Upper lobe of left lung (tissue), 6 donors: Measurements from ENCODE around the gene TRIL. TPM values are rescaled to one million over a fixed set of nuclear protein-coding genes. Genes with fewer than 3 reads are reported as not detected.

Source experiments
- ATAC-seq, 2 donors: fragments of 200-7000 bp; cut with Tn5 transposase; one replicate each; pipeline ENCODE4 v1.9.1; 2022; ENCODE audit warnings: mild to moderate bottlenecking in 2 of 2, moderate library complexity in 2 of 2; ENCODE audit not compliant: low FRiP score in 2 of 2
- DNase-seq, 2 donors: peaks; one replicate each; pipeline ENCODE4 v3.0.0-alpha.2; 2019 to 2020
- H3K27ac ChIP-seq, 4 donors: fragments of 200-600 bp; sonication (generic); one replicate each; pipeline ENCODE4 v1.5.1; 2016 to 2019
- H3K27me3 ChIP-seq, 4 donors: fragments of 200-600 bp; sonication (generic); one replicate each; pipeline ENCODE4 v1.5.1; 2017 to 2019
- H3K36me3 ChIP-seq, 4 donors: fragments of 200-600 bp; sonication (generic); one replicate each; pipeline ENCODE4 v1.5.1; 2016 to 2019
- H3K4me1 ChIP-seq, 4 donors: fragments of 200-600 bp; sonication (generic); one replicate each; pipeline ENCODE4 v1.5.1; 2018 to 2019
- H3K4me3 ChIP-seq, 4 donors: fragments of 200-600 bp; sonication (generic); one replicate each; pipeline ENCODE4 v1.5.1; 2017 to 2019; ENCODE audit warnings: mild to moderate bottlenecking in 2 of 4, moderate library complexity in 1 of 4
- H3K9me3 ChIP-seq, 4 donors: fragments of 200-600 bp; sonication (generic); one replicate each; pipeline ENCODE4 v1.5.1; 2018 to 2019
- EP300 ChIP-seq, 4 donors: sonication (generic); formaldehyde crosslinking; IDR thresholded peaks; one replicate each; pipeline ENCODE4 v1.5.1; 2017; ENCODE audit warnings: antibody characterized with exemption in 4 of 4, control low read depth in 2 of 4
- POLR2A ChIP-seq, 4 donors: fragments of 450-650 bp; IDR thresholded peaks; one replicate each; pipeline ENCODE4 v1.5.1; 2016 to 2017; ENCODE audit warnings: antibody characterized with exemption in 4 of 4, mild to moderate bottlenecking in 2 of 4
- POLR2AphosphoS5 ChIP-seq, 2 donors: sonication (generic); formaldehyde crosslinking; IDR thresholded peaks; one replicate each; pipeline ENCODE4 v1.5.1; 2017; ENCODE audit warnings: antibody characterized with exemption in 2 of 2
- WGBS, 2 donors: methylation state at CpG; one replicate each; pipeline ENCODE4 v1.1.5; 2017 to 2018; 5-methylcytosine and 5-hydroxymethylcytosine counted together
- total RNA-seq, 6 donors: library from RNA; depleted of rRNA in 4 of 6; stranded (reverse); fragments of >200 nt in 4 of 6; gene quantifications; one replicate each; pipeline versions ENCODE4 v1.1.0 to v1.2.1, GENCODE V29; 2016 to 2021
- TF ChIP-seq, protein P1 (sequence below), 6 experiments: fragments of 450-650 bp in 4 of 6; fragments of 200-600 bp in 2 of 6; sonication (generic) in 2 of 6; IDR thresholded peaks; one replicate each; pipeline ENCODE4 v1.5.1; 2016 to 2019; ENCODE audit warnings: antibody characterized with exemption in 6 of 6
- donor health status: DM: no; HTN: no; CAD: no; lungs with moderate emphysema.
- donor health status: DM: no; HTN: yes; CAD: no; lungs with severe emphysema.

Gene TRIL
- total RNA-seq, 6 donors from 2014 or later, result 2.8 to 11.0 (median 5.6) TPM

DNA sequence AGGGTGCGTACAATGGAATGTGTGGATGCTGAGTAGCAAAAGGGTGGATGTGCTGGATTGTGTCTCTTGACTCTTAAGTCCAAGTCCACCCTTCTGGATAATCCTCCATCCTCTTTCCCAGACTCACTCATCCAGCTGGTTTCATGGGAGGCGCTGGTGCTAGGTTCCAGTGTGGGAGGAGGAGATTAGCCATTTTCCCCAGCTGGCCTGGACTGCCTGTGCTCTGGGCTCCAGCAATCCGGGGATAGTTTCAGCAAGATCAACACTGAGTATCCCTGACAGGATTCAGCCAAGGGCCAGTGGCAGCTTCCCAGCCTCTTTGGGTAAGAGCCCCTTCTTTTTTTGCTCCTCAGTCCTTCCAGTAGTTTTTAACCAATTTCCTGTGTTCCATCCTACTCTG lies 21.6 kb upstream of the TRIL start:
- WGBS, 2 donors, result 73 to 82% methylated on average over 3 of the region's 3 CpGs
- DNase-seq (no peak), ATAC-seq (peak in 1 of 2 donors; percentile 51)
- TF ChIP-seq POLR2A (IDR thresholded peaks at IDR 0.05) (no peak), EP300 (IDR thresholded peaks at IDR 0.05) (no peak), POLR2AphosphoS5 (IDR thresholded peaks at IDR 0.05) (no peak)
- TF ChIP-seq, protein P1, sequence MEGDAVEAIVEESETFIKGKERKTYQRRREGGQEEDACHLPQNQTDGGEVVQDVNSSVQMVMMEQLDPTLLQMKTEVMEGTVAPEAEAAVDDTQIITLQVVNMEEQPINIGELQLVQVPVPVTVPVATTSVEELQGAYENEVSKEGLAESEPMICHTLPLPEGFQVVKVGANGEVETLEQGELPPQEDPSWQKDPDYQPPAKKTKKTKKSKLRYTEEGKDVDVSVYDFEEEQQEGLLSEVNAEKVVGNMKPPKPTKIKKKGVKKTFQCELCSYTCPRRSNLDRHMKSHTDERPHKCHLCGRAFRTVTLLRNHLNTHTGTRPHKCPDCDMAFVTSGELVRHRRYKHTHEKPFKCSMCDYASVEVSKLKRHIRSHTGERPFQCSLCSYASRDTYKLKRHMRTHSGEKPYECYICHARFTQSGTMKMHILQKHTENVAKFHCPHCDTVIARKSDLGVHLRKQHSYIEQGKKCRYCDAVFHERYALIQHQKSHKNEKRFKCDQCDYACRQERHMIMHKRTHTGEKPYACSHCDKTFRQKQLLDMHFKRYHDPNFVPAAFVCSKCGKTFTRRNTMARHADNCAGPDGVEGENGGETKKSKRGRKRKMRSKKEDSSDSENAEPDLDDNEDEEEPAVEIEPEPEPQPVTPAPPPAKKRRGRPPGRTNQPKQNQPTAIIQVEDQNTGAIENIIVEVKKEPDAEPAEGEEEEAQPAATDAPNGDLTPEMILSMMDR (IDR thresholded peaks at IDR 0.05), result no peak
- Histone ChIP-seq H3K36me3 (no peaks in the 10 kb centered on the region), H3K9me3 (no peaks in the 10 kb centered on the region), H3K27ac (no peak overlapping the region), H3K4me3 (no peak overlapping the region), H3K27me3 (no peaks in the 10 kb centered on the region), H3K4me1 (peaks cover 7 to 20% (median 10%) of the 10 kb centered on the region in 4 donors)

DNA sequence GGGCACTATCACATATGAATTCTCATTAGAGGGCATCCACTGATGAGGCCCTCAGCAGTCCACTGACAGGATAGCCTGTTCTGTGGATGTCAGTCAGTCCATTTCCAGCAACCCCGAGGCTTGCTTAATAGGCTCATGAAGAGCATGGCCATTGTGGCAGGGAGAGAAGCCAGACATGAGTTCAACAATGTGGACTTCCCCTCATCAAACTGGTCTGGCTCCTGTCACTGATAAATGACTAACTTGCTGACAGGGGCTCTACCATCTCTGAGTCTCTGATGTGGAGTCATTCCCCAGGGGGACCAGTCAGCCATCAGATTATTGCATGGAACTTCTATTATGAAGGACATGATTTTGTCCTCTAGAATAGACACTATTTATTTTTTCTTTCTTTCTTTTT lies 19.8 kb upstream of the TRIL start:
- peaks cover 0 to 7% (median 0%) of the 10 kb centered on the region in 4 donors for H3K4me1 ChIP-seq
- DNase-seq (no peak), ATAC-seq (no peak)
- H3K27me3 ChIP-seq, result no peaks in the 10 kb centered on the region
- H3K27ac ChIP-seq, result no peak overlapping the region
- WGBS, 2 donors, result 75 to 86% methylated on average over 1 of the region's 1 CpG
- H3K36me3 ChIP-seq, result no peaks in the 10 kb centered on the region
- H3K9me3 ChIP-seq, result peaks cover 1 to 14% (median 5%) of the 10 kb centered on the region in 4 donors
- H3K4me3 ChIP-seq, result no peak overlapping the region
- TF ChIP-seq EP300 (IDR thresholded peaks at IDR 0.05) (no peak), POLR2AphosphoS5 (IDR thresholded peaks at IDR 0.05) (no peak), POLR2A (IDR thresholded peaks at IDR 0.05) (no peak)
- TF ChIP-seq, protein P1 (IDR thresholded peaks at IDR 0.05), result no peak

DNA sequence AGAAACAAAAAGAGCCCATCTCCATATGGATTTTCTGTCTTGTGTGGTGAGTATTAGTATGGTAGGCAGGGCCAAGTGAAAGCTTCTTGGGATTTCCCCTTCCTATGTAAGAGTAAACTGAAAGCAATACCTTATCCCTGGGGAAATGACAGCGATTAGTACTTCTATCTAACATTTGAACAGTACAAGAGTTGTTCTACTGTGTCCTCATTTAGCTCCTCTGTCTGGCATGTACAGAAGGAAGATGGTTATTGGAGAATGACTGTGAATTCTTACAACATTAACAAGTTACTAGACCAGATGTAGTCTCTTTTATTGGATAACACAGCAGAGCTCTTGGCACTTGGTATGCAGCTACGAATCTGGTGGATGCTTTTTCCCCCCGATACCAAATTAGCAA lies 17.9 kb upstream of the TRIL start:
- WGBS, 2 donors, result 87 to 93% methylated on average over 3 of the region's 3 CpGs
- Histone ChIP-seq H3K27ac (no peak overlapping the region), H3K27me3 (no peaks in the 10 kb centered on the region), H3K4me3 (no peak overlapping the region), H3K36me3 (no peaks in the 10 kb centered on the region), H3K4me1 (peaks cover 0 to 6% (median 0%) of the 10 kb centered on the region in 4 donors), H3K9me3 (peaks cover 9 to 18% (median 13%) of the 10 kb centered on the region in 4 donors)
- TF ChIP-seq POLR2AphosphoS5 (IDR thresholded peaks at IDR 0.05), result no peak
- no peak for TF ChIP-seq POLR2A (IDR thresholded peaks at IDR 0.05)
- TF ChIP-seq EP300 (IDR thresholded peaks at IDR 0.05), result no peak
- TF ChIP-seq, protein P1 (IDR thresholded peaks at IDR 0.05), result no peak
- DNase-seq (no peak), ATAC-seq (peak in 1 of 2 donors; percentile 45)

DNA sequence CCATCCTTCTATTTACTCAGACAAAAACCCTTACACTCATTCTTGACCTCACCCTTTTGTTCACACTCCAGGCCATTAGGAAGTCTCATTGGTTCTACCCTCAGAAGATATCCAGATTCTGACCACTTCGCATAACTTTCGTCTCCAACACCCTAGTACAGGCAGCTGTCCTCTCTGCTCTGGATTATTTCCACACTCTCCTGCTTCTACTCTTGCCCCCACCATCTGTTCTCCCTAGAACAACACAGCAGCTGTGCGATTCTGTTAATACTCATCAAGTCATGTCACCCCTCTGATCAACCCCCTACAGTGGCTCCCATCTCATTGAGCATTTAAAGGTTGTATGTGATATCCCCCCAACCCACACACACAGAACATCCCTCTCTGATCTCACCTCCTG lies 15.5 kb upstream of the TRIL start:
- H3K27me3 ChIP-seq, result no peaks in the 10 kb centered on the region
- DNase-seq (no peak), ATAC-seq (no peak)
- 91 to 94% methylated on average over 3 of the region's 3 CpGs for WGBS, 2 donors
- TF ChIP-seq, protein P1 (IDR thresholded peaks at IDR 0.05), result no peak
- no peak for TF ChIP-seq EP300 (IDR thresholded peaks at IDR 0.05)
- TF ChIP-seq POLR2A (IDR thresholded peaks at IDR 0.05), result no peak
- no peak for TF ChIP-seq POLR2AphosphoS5 (IDR thresholded peaks at IDR 0.05)
- no peak overlapping the region for H3K27ac ChIP-seq
- peaks cover 11 to 29% (median 16%) of the 10 kb centered on the region in 4 donors for H3K9me3 ChIP-seq
- no peaks in the 10 kb centered on the region for H3K4me1 ChIP-seq
- no peak overlapping the region for H3K4me3 ChIP-seq
- H3K36me3 ChIP-seq, result no peaks in the 10 kb centered on the region

DNA sequence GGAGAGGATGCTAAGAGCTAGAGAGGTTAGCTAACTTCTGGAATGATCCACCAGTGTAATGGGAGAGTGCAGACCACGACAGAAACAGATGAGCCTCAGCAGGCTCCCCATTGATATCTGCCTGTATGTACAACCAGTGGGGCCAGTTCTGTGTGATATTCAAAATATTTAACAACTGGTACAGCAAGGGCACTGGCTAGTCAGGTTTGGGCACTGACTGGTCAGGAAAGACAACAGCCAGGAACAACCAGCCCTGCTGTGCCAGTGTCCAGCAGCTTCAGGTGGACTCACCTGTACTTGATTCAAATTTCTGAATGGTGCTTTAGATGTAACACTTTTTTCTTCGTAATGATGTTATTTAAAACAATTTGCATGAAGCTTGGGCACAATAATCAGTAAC lies 5.9 kb upstream of the TRIL start:
- ATAC-seq, result no peak
- Histone ChIP-seq H3K27ac (no peak overlapping the region), H3K4me3 (no peak overlapping the region), H3K4me1 (peaks cover 0 to 25% (median 0%) of the 10 kb centered on the region in 4 donors), H3K36me3 (no peaks in the 10 kb centered on the region), H3K27me3 (no peaks in the 10 kb centered on the region), H3K9me3 (no peaks in the 10 kb centered on the region)
- TF ChIP-seq, protein P1 (IDR thresholded peaks at IDR 0.05), result no peak
- TF ChIP-seq POLR2A (IDR thresholded peaks at IDR 0.05) (no peak), EP300 (IDR thresholded peaks at IDR 0.05) (no peak), POLR2AphosphoS5 (IDR thresholded peaks at IDR 0.05) (no peak)
- WGBS, 2 donors, result 76 to 81% methylated on average over 2 of the region's 2 CpGs
- DNase-seq, result no peak
